ENCODE data around the gene NOS1. TPM values are rescaled to one million over a fixed set of nuclear protein-coding genes. Genes with fewer than 3 reads are reported as not detected.

NOS1 gene
- total and polyA plus RNA-seq, 10 donors = 0.03 to 0.22 (median 0.04) TPM; not detected in 6

GRCh38 chr12:117178301-117178700 lies 183.1 kb downstream of the NOS1 start:
- WGBS, 5 donors = 87 to 97% (median 91%) methylated on average over 10 of the region's 10 CpGs
- Histone ChIP-seq H3K4me1 (peaks cover 0 to 6% (median 0%) of the 10 kb centered on the region in 6 donors), H3K27me3 (replicated peaks in 1 of 7) (no peaks in the 10 kb centered on the region), H3K9me3 (peaks cover 0 to 15% (median 5%) of the 10 kb centered on the region in 8 donors), H3K36me3 (peaks cover 0 to 100% (median 90%) of the 10 kb centered on the region in 6 donors), H3K27ac (no peak overlapping the region), H3K4me3 (no peak overlapping the region)
- TF ChIP-seq POLR2AphosphoS5 (IDR thresholded peaks at IDR 0.05) = no peak
- no peak for TF ChIP-seq CTCF (IDR thresholded peaks at IDR 0.05 in 8 of 11, conservative IDR thresholded peaks at IDR 0.05 in 3 of 11)
- TF ChIP-seq POLR2A (IDR thresholded peaks at IDR 0.05) = no peak
- intact Hi-C loops (cut with DNase I; ENCODE audit: low total_unique reads) = no loop called here
- no peak for DNase-seq

- intact Hi-C loops (cut with DNase I; ENCODE audit: low total_unique reads) = no loop called here
- TF ChIP-seq POLR2A (IDR thresholded peaks at IDR 0.05) = no peak
- no peak for TF ChIP-seq POLR2AphosphoS5 (IDR thresholded peaks at IDR 0.05)
- TF ChIP-seq CTCF (IDR thresholded peaks at IDR 0.05 in 8 of 11, conservative IDR thresholded peaks at IDR 0.05 in 3 of 11) = no peak
- Histone ChIP-seq H3K36me3 (peaks cover 0 to 100% (median 97%) of the 10 kb centered on the region in 6 donors), H3K27me3 (replicated peaks in 1 of 7) (no peaks in the 10 kb centered on the region), H3K9me3 (no peaks in the 10 kb centered on the region), H3K27ac (no peak overlapping the region), H3K4me1 (no peaks in the 10 kb centered on the region), H3K4me3 (no peak overlapping the region)
- WGBS, 5 donors = 93 to 100% (median 97%) methylated on average over 3 of the region's 3 CpGs
- DNase-seq = no peak
These were observed 189.3 kb downstream of the NOS1 start for GRCh38 chr12:117172168-117172567.

GRCh38 chr12:117171499-117172162 lies 189.8 kb downstream of the NOS1 start:
- intact Hi-C loops (cut with DNase I; ENCODE audit: low total_unique reads) = no loop called here
- no peak overlapping the region for H3K27ac ChIP-seq

More at GRCh38 chr12:117171499-117172162, 189.8 kb downstream of the NOS1 start:
- 81 to 97% (median 93%) methylated on average over 2 of the region's 2 CpGs for WGBS, 5 donors
- H3K36me3 ChIP-seq = peaks cover 0 to 100% (median 97%) of the 10 kb centered on the region in 6 donors
- H3K9me3 ChIP-seq = no peaks in the 10 kb centered on the region
- no peaks in the 10 kb centered on the region for H3K4me1 ChIP-seq
- TF ChIP-seq POLR2AphosphoS5 (IDR thresholded peaks at IDR 0.05) (no peak), CTCF (IDR thresholded peaks at IDR 0.05 in 8 of 11, conservative IDR thresholded peaks at IDR 0.05 in 3 of 11) (no peak), POLR2A (IDR thresholded peaks at IDR 0.05) (no peak)
- no peak for DNase-seq
- H3K27me3 ChIP-seq (replicated peaks in 1 of 7) = no peaks in the 10 kb centered on the region
- no peak overlapping the region for H3K4me3 ChIP-seq
